Activated T-cell treated with anti-CD3 and anti-CD28 coated beads, Interleukin-2, amount 50 U/mL, for 4 hours (primary cell): ENCODE results near the gene ZFP37. TPM values are rescaled to one million over a fixed set of nuclear protein-coding genes. Genes with fewer than 3 reads are reported as not detected.

Experiments used
- ATAC-seq, 2 donors: fragments of 200-7000 bp; cut with Tn5 transposase; one replicate each; pipeline ENCODE4 v1.10.0; 2021
- DNase-seq: peaks from one replicate; pipeline ENCODE4 v3.0.0-alpha.2; 2020
- H3K27me3 Mint-ChIP-seq: one replicate; pipeline ENCODE4 v1.8.0; 2021; ENCODE audit warnings: low read depth, mixed read lengths
- H3K36me3 Mint-ChIP-seq: one replicate; pipeline ENCODE4 v1.8.0; 2022; ENCODE audit warnings: mixed read lengths; ENCODE audit not compliant: insufficient read depth
- H3K4me1 Mint-ChIP-seq: one replicate; pipeline ENCODE4 v1.8.0; 2021; ENCODE audit warnings: low read depth, mixed read lengths
- H3K4me3 Mint-ChIP-seq: one replicate; pipeline ENCODE4 v1.8.0; 2021; ENCODE audit warnings: mild to moderate bottlenecking, moderate library complexity, mixed read lengths
- H3K9me3 Mint-ChIP-seq: one replicate; pipeline ENCODE4 v1.8.0; 2021; ENCODE audit warnings: mixed read lengths
- total RNA-seq, 3 donors: library from RNA; stranded (reverse); gene quantifications; one replicate each; pipeline ENCODE4 v1.2.1, GENCODE V29; 2021

Gene ZFP37
- total RNA-seq, 3 donors from 2014 or later: 0.98 to 1.2 (median 1.0) TPM

GRCh38 chr9:113018247-113018646 lies 38.3 kb downstream of the ZFP37 start:
- Mint-ChIP-seq H3K27me3 (peaks cover 2% of the 10 kb centered on the region), H3K4me3 (no peak overlapping the region), H3K9me3 (peaks cover 50% of the 10 kb centered on the region), H3K36me3 (peaks cover 3% of the 10 kb centered on the region), H3K4me1 (no peaks in the 10 kb centered on the region)
- ATAC-seq (no peak), DNase-seq (no peak)

- no peak for DNase-seq
- no peak for ATAC-seq
- H3K4me3 Mint-ChIP-seq: no peak overlapping the region
- H3K27me3 Mint-ChIP-seq: peaks cover 12% of the 10 kb centered on the region
- peaks cover 1% of the 10 kb centered on the region for H3K36me3 Mint-ChIP-seq
- H3K4me1 Mint-ChIP-seq: peaks cover 2% of the 10 kb centered on the region
- peaks cover 23% of the 10 kb centered on the region for H3K9me3 Mint-ChIP-seq
Observed at GRCh38 chr9:113012492-113012891, 44.0 kb downstream of the ZFP37 start.

GRCh38 chr9:113011911-113012381 lies 44.6 kb downstream of the ZFP37 start, which contains the start of gene ZNF883:
Gene ZNF883 (minus strand): TSS chr9:113012192.
- peak; percentile 5 for DNase-seq
- Mint-ChIP-seq H3K4me1 (peaks cover 2% of the 10 kb centered on the region), H3K36me3 (peaks cover 1% of the 10 kb centered on the region), H3K9me3 (peaks cover 20% of the 10 kb centered on the region), H3K27me3 (peaks cover 12% of the 10 kb centered on the region), H3K4me3 (peak within 1 kb of the TSS; percentile 67)
- ATAC-seq: peak; percentile 48 to 56

GRCh38 chr9:113005777-113006176 lies 50.7 kb downstream of the ZFP37 start:
- peaks cover 15% of the 10 kb centered on the region for H3K36me3 Mint-ChIP-seq
- peaks cover 43% of the 10 kb centered on the region for H3K9me3 Mint-ChIP-seq
- DNase-seq (no peak), ATAC-seq (no peak)
- no peak overlapping the region for H3K4me3 Mint-ChIP-seq
- no peaks in the 10 kb centered on the region for H3K27me3 Mint-ChIP-seq
- no peaks in the 10 kb centered on the region for H3K4me1 Mint-ChIP-seq

- Mint-ChIP-seq H3K4me3 (no peak overlapping the region), H3K36me3 (peaks cover 29% of the 10 kb centered on the region), H3K4me1 (no peaks in the 10 kb centered on the region), H3K27me3 (no peaks in the 10 kb centered on the region), H3K9me3 (peaks cover 66% of the 10 kb centered on the region)
- ATAC-seq (no peak), DNase-seq (no peak)
Observed at GRCh38 chr9:112997236-112997941, 59.1 kb downstream of the ZFP37 start.

Other genes with a start within 250 kb of the ZFP37 start
- not detected for gene SLC46A2, start 165.8 kb downstream of the ZFP37 start, total RNA-seq
- gene ZNF883, start 44.5 kb downstream of the ZFP37 start, total RNA-seq: 1 to 10 TPM in 1 of 3 donors, under 1 TPM in 2; 0.60 to 1.1 (median 0.96) TPM
- gene SLC31A2, start 94.3 kb upstream of the ZFP37 start, total RNA-seq: 1 to 10 TPM; 3.2 to 3.5 (median 3.4) TPM
- 10 to 100 TPM; 23.8 to 25.9 (median 24.2) TPM for gene FKBP15, start 164.6 kb upstream of the ZFP37 start, total RNA-seq
- gene SLC31A1, start 164.8 kb upstream of the ZFP37 start, total RNA-seq: 10 to 100 TPM in 2 of 3 donors, 1 to 10 TPM in 1; 9.8 to 14.5 (median 14.2) TPM
- gene CDC26, start 218.8 kb upstream of the ZFP37 start, total RNA-seq: 10 to 100 TPM; 53.7 to 64.8 (median 60.3) TPM
- gene PRPF4, start 218.9 kb upstream of the ZFP37 start, total RNA-seq: 10 to 100 TPM; 63.8 to 70.8 (median 65.1) TPM
- under 1 TPM in 1 of 3 donors, not detected in 2; 0.37 TPM for gene RNF183, start 246.7 kb upstream of the ZFP37 start, total RNA-seq